Measurements from ENCODE around the gene SCN5A.

The SCN5A gene

GRCh38 chr3:38555149-38555840 is 94.2 kb downstream of the SCN5A start:
- H3K27me3 Mint-ChIP-seq (ENCODE audit: low read depth) = no peaks in the 10 kb centered on the region

GRCh38 chr3:38554127-38554827 is 95.2 kb downstream of the SCN5A start:
- no peak overlapping the region for H3K4me3 Mint-ChIP-seq
- H3K4me1 Mint-ChIP-seq (ENCODE audit: low read depth) = no peaks in the 10 kb centered on the region
- no peaks in the 10 kb centered on the region for H3K9me3 Mint-ChIP-seq
- no peaks in the 10 kb centered on the region for H3K27me3 Mint-ChIP-seq (ENCODE audit: low read depth)
- no peaks in the 10 kb centered on the region for H3K36me3 Mint-ChIP-seq (ENCODE audit: low read depth)
- no peak for DNase-seq (ENCODE audit: low spot score)
- no peak overlapping the region for H3K27ac Mint-ChIP-seq

More at GRCh38 chr3:38555149-38555840, 94.2 kb downstream of the SCN5A start:
- DNase-seq (ENCODE audit: low spot score) = no peak
- Mint-ChIP-seq H3K27ac (no peak overlapping the region), H3K9me3 (no peaks in the 10 kb centered on the region), H3K4me3 (no peak overlapping the region), H3K4me1 (ENCODE audit: low read depth) (no peaks in the 10 kb centered on the region), H3K36me3 (ENCODE audit: low read depth) (no peaks in the 10 kb centered on the region)

GRCh38 chr3:38553071-38553470 is 96.4 kb downstream of the SCN5A start:
- Mint-ChIP-seq H3K9me3 (no peaks in the 10 kb centered on the region), H3K4me3 (no peak overlapping the region), H3K36me3 (ENCODE audit: low read depth) (no peaks in the 10 kb centered on the region), H3K27me3 (ENCODE audit: low read depth) (no peaks in the 10 kb centered on the region), H3K27ac (no peak overlapping the region), H3K4me1 (ENCODE audit: low read depth) (peaks cover 2% of the 10 kb centered on the region)
- no peak for DNase-seq (ENCODE audit: low spot score)

GRCh38 chr3:38552364-38552763 is 97.1 kb downstream of the SCN5A start:
- H3K4me3 Mint-ChIP-seq = no peak overlapping the region

GRCh38 chr3:38551026-38551832 is 98.3 kb downstream of the SCN5A start:
- no peak for DNase-seq (ENCODE audit: low spot score)
- Mint-ChIP-seq H3K27me3 (ENCODE audit: low read depth) (peaks cover 5% of the 10 kb centered on the region), H3K9me3 (no peaks in the 10 kb centered on the region), H3K27ac (no peak overlapping the region), H3K4me1 (ENCODE audit: low read depth) (peaks cover 3% of the 10 kb centered on the region), H3K36me3 (ENCODE audit: low read depth) (no peaks in the 10 kb centered on the region), H3K4me3 (no peak overlapping the region)

More at GRCh38 chr3:38552364-38552763, 97.1 kb downstream of the SCN5A start:
- Mint-ChIP-seq H3K27me3 (ENCODE audit: low read depth) (peaks cover 2% of the 10 kb centered on the region), H3K9me3 (no peaks in the 10 kb centered on the region), H3K36me3 (ENCODE audit: low read depth) (no peaks in the 10 kb centered on the region), H3K4me1 (ENCODE audit: low read depth) (peaks cover 3% of the 10 kb centered on the region), H3K27ac (no peak overlapping the region)
- DNase-seq (ENCODE audit: low spot score) = no peak

- H3K9me3 Mint-ChIP-seq = no peaks in the 10 kb centered on the region
- no peak overlapping the region for H3K27ac Mint-ChIP-seq
- H3K4me1 Mint-ChIP-seq (ENCODE audit: low read depth) = peaks cover 3% of the 10 kb centered on the region
- H3K27me3 Mint-ChIP-seq (ENCODE audit: low read depth) = peaks cover 6% of the 10 kb centered on the region
- no peaks in the 10 kb centered on the region for H3K36me3 Mint-ChIP-seq (ENCODE audit: low read depth)
- DNase-seq (ENCODE audit: low spot score) = no peak
- no peak overlapping the region for H3K4me3 Mint-ChIP-seq
These were observed 99.3 kb downstream of the SCN5A start for GRCh38 chr3:38549957-38550840.

- Mint-ChIP-seq H3K4me3 (no peak overlapping the region), H3K36me3 (ENCODE audit: low read depth) (no peaks in the 10 kb centered on the region), H3K27ac (no peak overlapping the region), H3K4me1 (ENCODE audit: low read depth) (peaks cover 3% of the 10 kb centered on the region), H3K27me3 (ENCODE audit: low read depth) (peaks cover 6% of the 10 kb centered on the region), H3K9me3 (no peaks in the 10 kb centered on the region)
- no peak for DNase-seq (ENCODE audit: low spot score)
These were observed 100.0 kb downstream of the SCN5A start for GRCh38 chr3:38549486-38549885.

- Mint-ChIP-seq H3K27ac (no peak overlapping the region), H3K27me3 (ENCODE audit: low read depth) (peaks cover 6% of the 10 kb centered on the region), H3K9me3 (no peaks in the 10 kb centered on the region), H3K36me3 (ENCODE audit: low read depth) (no peaks in the 10 kb centered on the region), H3K4me3 (no peak overlapping the region), H3K4me1 (ENCODE audit: low read depth) (peaks cover 3% of the 10 kb centered on the region)
- no peak for DNase-seq (ENCODE audit: low spot score)
These were observed 100.4 kb downstream of the SCN5A start for GRCh38 chr3:38549082-38549481.

- Mint-ChIP-seq H3K9me3 (no peaks in the 10 kb centered on the region), H3K36me3 (ENCODE audit: low read depth) (no peaks in the 10 kb centered on the region), H3K27me3 (ENCODE audit: low read depth) (peaks cover 6% of the 10 kb centered on the region), H3K4me3 (no peak overlapping the region), H3K27ac (no peak overlapping the region), H3K4me1 (ENCODE audit: low read depth) (peaks cover 3% of the 10 kb centered on the region)
- no peak for DNase-seq (ENCODE audit: low spot score)
These were observed 101.1 kb downstream of the SCN5A start for GRCh38 chr3:38548154-38548931.

GRCh38 chr3:38545983-38546382 is 103.5 kb downstream of the SCN5A start:
- H3K4me1 Mint-ChIP-seq (ENCODE audit: low read depth) = peaks cover 3% of the 10 kb centered on the region

GRCh38 chr3:38545550-38545949 is 103.9 kb downstream of the SCN5A start:
- H3K9me3 Mint-ChIP-seq = no peaks in the 10 kb centered on the region
- no peak overlapping the region for H3K4me3 Mint-ChIP-seq
- no peaks in the 10 kb centered on the region for H3K36me3 Mint-ChIP-seq (ENCODE audit: low read depth)
- peaks cover 3% of the 10 kb centered on the region for H3K4me1 Mint-ChIP-seq (ENCODE audit: low read depth)
- no peak overlapping the region for H3K27ac Mint-ChIP-seq
- peaks cover 6% of the 10 kb centered on the region for H3K27me3 Mint-ChIP-seq (ENCODE audit: low read depth)
- no peak for DNase-seq (ENCODE audit: low spot score)

More at GRCh38 chr3:38545983-38546382, 103.5 kb downstream of the SCN5A start:
- no peak for DNase-seq (ENCODE audit: low spot score)
- peaks cover 6% of the 10 kb centered on the region for H3K27me3 Mint-ChIP-seq (ENCODE audit: low read depth)
- H3K36me3 Mint-ChIP-seq (ENCODE audit: low read depth) = no peaks in the 10 kb centered on the region
- no peak overlapping the region for H3K4me3 Mint-ChIP-seq
- no peaks in the 10 kb centered on the region for H3K9me3 Mint-ChIP-seq
- no peak overlapping the region for H3K27ac Mint-ChIP-seq

GRCh38 chr3:38544926-38545325 is 104.6 kb downstream of the SCN5A start:
- H3K27ac Mint-ChIP-seq = no peak overlapping the region
- no peaks in the 10 kb centered on the region for H3K36me3 Mint-ChIP-seq (ENCODE audit: low read depth)
- no peak overlapping the region for H3K4me3 Mint-ChIP-seq

GRCh38 chr3:38543586-38543985 is 105.9 kb downstream of the SCN5A start:
- Mint-ChIP-seq H3K27ac (no peak overlapping the region), H3K36me3 (ENCODE audit: low read depth) (no peaks in the 10 kb centered on the region)

More at GRCh38 chr3:38544926-38545325, 104.6 kb downstream of the SCN5A start:
- H3K27me3 Mint-ChIP-seq (ENCODE audit: low read depth) = peaks cover 6% of the 10 kb centered on the region
- no peaks in the 10 kb centered on the region for H3K9me3 Mint-ChIP-seq
- DNase-seq (ENCODE audit: low spot score) = no peak
- H3K4me1 Mint-ChIP-seq (ENCODE audit: low read depth) = peaks cover 3% of the 10 kb centered on the region

More at GRCh38 chr3:38543586-38543985, 105.9 kb downstream of the SCN5A start:
- no peak for DNase-seq (ENCODE audit: low spot score)
- peaks cover 3% of the 10 kb centered on the region for H3K4me1 Mint-ChIP-seq (ENCODE audit: low read depth)
- H3K9me3 Mint-ChIP-seq = no peaks in the 10 kb centered on the region
- H3K27me3 Mint-ChIP-seq (ENCODE audit: low read depth) = peaks cover 6% of the 10 kb centered on the region
- H3K4me3 Mint-ChIP-seq = no peak overlapping the region

Measured in T-helper 2 cell treated with Interferon-gamma antibody and Interleukin-4, amounts not matched to agents 5 μg/mL and 100 μg/mL, for 36 hours (primary cell).